Pulmonary artery endothelial cell (primary cell): ENCODE measurements around the gene TMEM115. TPM values are rescaled to one million over a fixed set of nuclear protein-coding genes. Genes with fewer than 3 reads are reported as not detected.

Source experiments
- DNase-seq: peaks from one replicate; pipeline ENCODE4 v3.0.0-alpha.2; 2011; ENCODE audit warnings: low read depth, low spot score
- total RNA-seq: library from RNA; depleted of rRNA; stranded (reverse); fragments of >200 nt; gene quantifications from 2 replicates; pipeline ENCODE4 v1.2.3, GENCODE V29; 2014

The TMEM115 gene
- total RNA-seq, 1 donor from 2014 or later = 36.8 TPM

GRCh38 chr3:50378757-50379156, 19.4 kb upstream of the TMEM115 start:
- no peak for DNase-seq

- DNase-seq = no peak
These were observed 18.7 kb upstream of the TMEM115 start for GRCh38 chr3:50378024-50378423.

- DNase-seq = no peak
These were observed 16.1 kb upstream of the TMEM115 start for GRCh38 chr3:50375258-50375931.

GRCh38 chr3:50374363-50375257, 15.3 kb upstream of the TMEM115 start:
- no peak for DNase-seq

GRCh38 chr3:50373146-50374051, 14.1 kb upstream of the TMEM115 start:
- no peak for DNase-seq

GRCh38 chr3:50372349-50372748, 13.0 kb upstream of the TMEM115 start:
- DNase-seq = no peak

- no peak for DNase-seq
These were observed 11.9 kb upstream of the TMEM115 start for GRCh38 chr3:50371133-50371685.

- DNase-seq = no peak
These were observed 11.3 kb upstream of the TMEM115 start for GRCh38 chr3:50370594-50370993.

- no peak for DNase-seq
These were observed 9.8 kb upstream of the TMEM115 start for GRCh38 chr3:50369012-50369670.

GRCh38 chr3:50365842-50366220, 6.5 kb upstream of the TMEM115 start:
- no peak for DNase-seq

GRCh38 chr3:50365080-50365841, 5.9 kb upstream of the TMEM115 start:
- DNase-seq = no peak

- no peak for DNase-seq
These were observed 5.3 kb upstream of the TMEM115 start for GRCh38 chr3:50364573-50365079.

GRCh38 chr3:50359760-50360110, 414 bp upstream of the TMEM115 start:
- no peak for DNase-seq

- no peak for DNase-seq
These were observed 888 bp downstream of the TMEM115 start for GRCh38 chr3:50358355-50358910.

- DNase-seq = no peak
These were observed 1.8 kb downstream of the TMEM115 start for GRCh38 chr3:50357481-50357880.

GRCh38 chr3:50356553-50356952, 2.8 kb downstream of the TMEM115 start:
- no peak for DNase-seq

GRCh38 chr3:50355829-50356552, 3.3 kb downstream of the TMEM115 start:
- DNase-seq = no peak

- no peak for DNase-seq
These were observed 4.5 kb downstream of the TMEM115 start for GRCh38 chr3:50354850-50355249.

- no peak for DNase-seq
These were observed 5.0 kb downstream of the TMEM115 start for GRCh38 chr3:50354186-50354764.
